ELF-1 (cell line): ENCODE results near the gene MRPS5.
"Not testable (repeated sequence)": the region's sequence is repeated elsewhere in the genome, so short reads cannot be mapped to it uniquely, and the experiment has no call there.

Experiments
- DNase-seq: peaks from one replicate; pipeline ENCODE4 v3.0.0-alpha.2; 2016; ENCODE audit warnings: low read depth, low spot score

Gene MRPS5

GRCh38 chr2:95047629-95048510 is 73.7 kb downstream of the MRPS5 start:
- DNase-seq, result no peak

DNA sequence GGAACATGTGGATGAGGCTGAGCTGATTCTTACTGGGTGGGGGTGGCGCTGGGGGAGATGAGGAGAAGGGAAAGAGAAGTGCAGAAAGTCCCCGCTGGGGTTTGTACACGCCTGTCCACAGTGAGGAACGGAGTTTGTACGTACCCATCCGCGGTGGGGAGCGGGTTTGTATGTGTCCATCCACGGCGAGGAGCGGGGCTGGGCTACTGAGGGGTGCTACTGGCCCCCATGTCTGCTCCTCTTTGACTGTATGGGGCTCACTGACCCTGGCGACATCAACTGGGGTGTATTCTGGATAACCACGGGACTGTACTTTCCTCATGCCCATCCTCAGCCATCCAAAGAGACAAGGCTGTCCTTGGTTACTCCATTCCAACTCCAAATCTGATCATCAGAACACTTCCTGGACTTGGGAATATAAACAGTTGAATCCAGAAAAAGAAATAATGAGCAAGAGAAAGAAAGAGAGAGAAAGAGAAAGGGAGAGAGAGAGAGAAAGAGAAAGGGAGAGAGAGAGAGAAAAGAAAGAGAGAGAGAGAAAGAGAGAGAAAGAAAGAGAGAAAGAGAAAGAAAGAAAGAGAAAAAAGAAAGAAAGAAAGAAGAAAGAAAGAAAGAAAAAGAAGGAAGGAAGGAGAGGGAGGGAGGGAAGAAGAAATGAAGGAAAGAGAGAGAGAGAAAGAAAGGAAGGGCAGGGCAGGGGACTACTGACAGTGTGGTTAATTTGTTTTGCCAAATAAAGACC is 75.1 kb downstream of the MRPS5 start:
- no peak for DNase-seq

GRCh38 chr2:95044601-95045000 is 77.0 kb downstream of the MRPS5 start:
- DNase-seq, result no peak

- DNase-seq, result no peak
Measured at GRCh38 chr2:95043300-95044093, 78.1 kb downstream of the MRPS5 start.

GRCh38 chr2:95042472-95043271 is 78.9 kb downstream of the MRPS5 start:
- no peak for DNase-seq

- DNase-seq, result no peak
Measured at GRCh38 chr2:95041824-95042442, 79.7 kb downstream of the MRPS5 start.

GRCh38 chr2:95041060-95041823 is 80.4 kb downstream of the MRPS5 start:
- DNase-seq, result no peak

DNA sequence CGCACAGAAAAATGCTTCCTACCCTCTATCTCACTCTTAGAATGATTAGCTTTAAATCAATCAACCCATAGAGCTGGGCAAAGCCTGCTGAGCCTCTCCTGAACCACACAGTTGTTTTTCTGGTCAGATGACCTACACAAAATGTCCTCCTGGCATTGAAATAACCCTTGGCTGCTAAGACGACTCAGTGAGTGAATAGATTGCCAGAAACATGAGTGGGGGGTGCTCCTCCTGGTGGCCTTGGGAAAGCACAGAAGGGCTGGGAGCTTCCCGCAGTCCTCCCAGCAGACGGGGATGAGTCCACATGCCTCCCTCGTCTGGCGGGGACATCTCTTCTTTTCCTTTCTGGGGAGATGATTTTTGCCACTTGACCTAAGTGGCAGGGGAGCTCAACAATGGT is 81.2 kb downstream of the MRPS5 start:
- no peak for DNase-seq

DNA sequence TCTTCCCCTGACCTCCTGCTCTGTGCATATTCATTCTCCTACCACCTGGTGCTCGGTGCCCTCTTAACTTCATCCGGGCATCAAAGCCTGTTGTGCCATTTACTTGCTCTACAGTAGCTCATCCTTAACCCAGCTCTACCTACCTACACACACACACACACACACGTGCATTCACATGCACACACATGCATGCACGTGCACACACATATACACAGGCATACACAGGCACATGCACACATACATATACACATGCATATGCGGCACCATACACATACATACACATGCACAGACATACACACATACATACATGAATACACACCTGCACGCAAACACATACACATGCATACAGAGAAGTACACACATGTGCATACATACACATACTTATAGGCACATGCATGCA is 81.6 kb downstream of the MRPS5 start:
- DNase-seq, result no peak

DNA sequence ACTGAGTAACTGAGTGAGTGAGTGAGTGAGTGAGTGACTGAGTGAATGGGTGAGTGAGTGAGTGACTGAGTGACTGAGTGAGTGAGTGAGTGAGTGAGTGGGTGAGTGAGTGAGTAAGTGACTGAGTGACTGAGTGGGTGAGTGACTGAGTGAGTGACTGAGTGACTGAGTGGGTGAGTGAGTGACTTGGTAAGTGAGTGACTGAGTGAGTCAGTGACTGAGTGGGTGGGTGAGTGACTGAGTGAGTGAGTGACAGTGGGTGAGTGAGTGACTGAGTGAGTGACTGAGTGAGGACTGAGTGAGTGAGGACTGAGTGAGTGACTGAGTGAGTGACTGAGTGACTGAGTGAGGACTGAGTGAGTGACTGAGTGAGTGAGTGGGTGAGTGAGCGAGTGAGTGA is 82.2 kb downstream of the MRPS5 start:
- DNase-seq, result no peak

DNA sequence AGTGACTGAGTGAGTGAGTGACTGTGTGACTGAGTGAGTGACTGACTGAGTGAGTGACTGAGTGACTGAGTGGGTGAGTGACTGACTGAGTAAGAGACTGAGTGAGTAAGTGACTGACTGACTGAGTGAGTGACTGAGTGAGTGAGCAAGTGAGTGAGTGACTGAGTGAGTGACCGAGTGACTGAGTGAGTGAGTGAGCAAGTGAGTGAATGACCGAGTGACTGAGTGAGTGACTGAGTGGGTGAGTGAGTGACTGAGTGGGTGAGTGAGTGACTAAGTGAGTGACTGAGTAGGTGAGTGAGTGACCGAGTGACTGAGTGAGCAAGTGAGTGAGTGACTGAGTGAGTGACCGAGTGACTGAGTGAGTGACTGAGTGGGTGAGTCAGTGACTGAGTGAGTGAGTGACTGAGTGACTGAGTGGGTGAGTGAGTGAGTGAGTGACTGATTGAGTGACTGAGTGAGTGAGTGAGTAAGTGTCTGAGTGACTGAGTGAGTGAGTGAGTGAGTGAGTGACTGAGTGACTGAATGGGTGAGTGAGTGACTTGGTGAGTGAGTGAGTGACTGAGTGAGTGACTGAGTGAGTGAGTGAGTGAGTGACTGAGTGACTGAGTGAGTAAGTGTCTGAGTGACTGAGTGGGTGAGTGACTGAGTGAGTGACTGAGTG is 82.8 kb downstream of the MRPS5 start:
- DNase-seq, result no peak

GRCh38 chr2:95037841-95038585 is 83.6 kb downstream of the MRPS5 start:
- not testable (repeated sequence) for DNase-seq

DNA sequence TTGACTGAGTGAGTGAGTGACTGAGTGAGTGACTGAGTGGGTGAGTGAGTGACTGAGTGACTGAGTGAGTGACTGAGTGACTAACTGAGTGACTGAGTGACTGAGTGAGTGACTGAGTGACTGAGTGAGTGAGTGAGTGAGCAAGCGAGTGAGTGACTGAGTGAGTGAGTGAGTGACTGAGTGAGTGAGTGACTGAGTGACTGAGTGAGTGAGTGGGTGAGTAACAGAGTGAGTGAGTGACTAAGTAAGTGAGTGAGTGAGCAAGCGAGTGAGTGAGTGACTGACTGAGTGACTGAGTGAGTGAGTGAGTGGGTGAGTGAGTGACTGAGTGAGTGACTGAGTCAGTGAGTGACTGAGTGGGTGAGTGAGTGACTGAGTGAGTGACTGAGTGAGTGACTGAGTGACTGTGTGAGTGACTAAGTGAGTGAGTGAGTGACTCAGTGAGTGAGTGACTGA is 84.2 kb downstream of the MRPS5 start:
- no peak for DNase-seq

- DNase-seq, result no peak
Measured at GRCh38 chr2:95036596-95037383, 84.8 kb downstream of the MRPS5 start.
